Iris pigment epithelial cell (primary cell): ENCODE data around the gene ANKLE1.

Experiments
- DNase-seq: peaks from one replicate; pipeline ENCODE4 v3.0.0-alpha.2; 2011; ENCODE audit warnings: low read depth

The ANKLE1 gene, protein sequence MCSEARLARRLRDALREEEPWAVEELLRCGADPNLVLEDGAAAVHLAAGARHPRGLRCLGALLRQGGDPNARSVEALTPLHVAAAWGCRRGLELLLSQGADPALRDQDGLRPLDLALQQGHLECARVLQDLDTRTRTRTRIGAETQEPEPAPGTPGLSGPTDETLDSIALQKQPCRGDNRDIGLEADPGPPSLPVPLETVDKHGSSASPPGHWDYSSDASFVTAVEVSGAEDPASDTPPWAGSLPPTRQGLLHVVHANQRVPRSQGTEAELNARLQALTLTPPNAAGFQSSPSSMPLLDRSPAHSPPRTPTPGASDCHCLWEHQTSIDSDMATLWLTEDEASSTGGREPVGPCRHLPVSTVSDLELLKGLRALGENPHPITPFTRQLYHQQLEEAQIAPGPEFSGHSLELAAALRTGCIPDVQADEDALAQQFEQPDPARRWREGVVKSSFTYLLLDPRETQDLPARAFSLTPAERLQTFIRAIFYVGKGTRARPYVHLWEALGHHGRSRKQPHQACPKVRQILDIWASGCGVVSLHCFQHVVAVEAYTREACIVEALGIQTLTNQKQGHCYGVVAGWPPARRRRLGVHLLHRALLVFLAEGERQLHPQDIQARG

DNA sequence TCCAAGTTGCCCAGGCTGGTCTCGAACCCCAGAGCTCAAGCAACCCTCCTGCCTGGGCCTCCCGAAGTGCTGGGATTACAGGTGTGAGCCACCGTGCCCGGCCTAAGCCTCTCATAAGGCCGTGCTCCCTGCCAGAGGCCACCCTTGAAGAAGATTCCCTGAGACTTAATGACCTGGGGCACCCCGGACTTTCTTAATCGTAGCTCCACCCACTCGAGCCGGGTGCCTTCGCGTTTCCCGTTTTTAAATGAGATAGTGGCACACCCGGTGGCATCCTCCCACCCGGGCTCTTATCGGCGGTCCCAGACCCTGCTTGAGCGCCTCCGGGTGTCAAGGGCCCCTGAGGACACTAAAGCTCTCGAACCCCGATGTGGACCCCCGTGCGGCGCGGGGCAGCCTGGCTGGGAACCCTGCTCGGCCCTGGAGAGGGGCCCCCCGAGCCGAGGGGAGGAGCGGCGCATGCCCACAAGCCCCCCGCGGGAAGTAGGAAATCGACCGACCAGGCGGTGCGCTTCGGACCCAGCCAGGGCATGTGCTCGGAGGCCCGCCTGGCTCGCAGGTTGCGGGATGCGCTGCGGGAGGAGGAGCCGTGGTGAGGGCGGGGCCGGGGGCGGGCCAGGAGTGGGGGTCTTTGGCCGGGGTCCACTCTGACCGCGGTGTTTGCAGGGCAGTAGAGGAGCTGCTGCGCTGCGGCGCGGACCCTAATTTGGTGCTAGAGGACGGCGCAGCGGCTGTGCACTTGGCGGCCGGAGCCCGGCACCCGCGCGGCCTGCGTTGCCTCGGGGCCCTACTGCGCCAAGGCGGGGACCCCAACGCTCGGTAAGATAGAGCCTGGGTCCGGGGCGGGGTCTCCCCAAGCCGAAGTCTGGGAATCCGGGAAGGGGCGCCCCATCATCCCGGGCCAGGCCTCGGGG is at the start of gene ANKLE1:
Gene ANKLE1, plus strand, starts transcription at position 511 of the 914 bp plus-strand sequence. Its CDS starts 20 bp downstream, at position 531.
- DNase-seq: peak; percentile 42

DNA sequence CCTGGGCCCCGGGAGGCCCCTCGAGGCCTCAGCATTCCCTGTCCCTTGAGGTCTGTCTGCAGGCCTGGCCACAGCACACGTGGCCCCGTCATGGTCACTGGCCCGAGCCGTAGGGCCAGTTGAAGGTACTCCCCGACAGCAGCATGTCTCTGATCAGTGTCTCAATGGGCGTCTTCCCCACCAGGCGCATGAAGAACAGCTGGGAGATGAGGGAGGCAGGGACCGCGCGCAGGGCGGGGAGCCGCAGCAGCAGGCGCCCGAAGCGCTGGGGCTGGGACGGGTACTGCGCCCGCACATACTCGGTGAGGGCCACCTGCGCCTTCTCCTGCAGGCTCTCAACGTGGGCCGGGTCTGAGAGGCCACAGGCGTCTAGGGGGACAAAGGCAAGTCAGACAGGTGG is 49.4 kb upstream of the ANKLE1 start:
- DNase-seq: no peak

DNA sequence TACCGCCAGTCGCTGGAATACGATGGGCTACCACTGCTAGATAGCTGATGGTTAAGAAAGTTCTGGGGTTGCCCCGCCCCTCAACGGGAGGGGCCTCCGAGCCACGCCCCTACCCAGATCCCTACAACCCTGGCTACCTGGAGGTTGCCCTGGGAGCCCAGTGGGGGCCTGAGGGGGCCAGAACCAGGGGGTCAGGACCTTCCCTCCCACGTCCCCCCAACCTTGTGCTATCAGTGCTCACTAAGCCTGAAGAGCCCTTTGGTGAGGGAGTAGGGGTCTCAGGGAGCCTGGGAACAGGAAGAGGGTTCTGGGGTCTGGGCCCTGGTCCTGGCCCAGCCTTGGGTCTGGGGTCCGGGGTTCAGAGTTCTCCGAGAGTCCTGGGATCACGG is 46.8 kb upstream of the ANKLE1 start:
- DNase-seq: peak; percentile 55

DNA sequence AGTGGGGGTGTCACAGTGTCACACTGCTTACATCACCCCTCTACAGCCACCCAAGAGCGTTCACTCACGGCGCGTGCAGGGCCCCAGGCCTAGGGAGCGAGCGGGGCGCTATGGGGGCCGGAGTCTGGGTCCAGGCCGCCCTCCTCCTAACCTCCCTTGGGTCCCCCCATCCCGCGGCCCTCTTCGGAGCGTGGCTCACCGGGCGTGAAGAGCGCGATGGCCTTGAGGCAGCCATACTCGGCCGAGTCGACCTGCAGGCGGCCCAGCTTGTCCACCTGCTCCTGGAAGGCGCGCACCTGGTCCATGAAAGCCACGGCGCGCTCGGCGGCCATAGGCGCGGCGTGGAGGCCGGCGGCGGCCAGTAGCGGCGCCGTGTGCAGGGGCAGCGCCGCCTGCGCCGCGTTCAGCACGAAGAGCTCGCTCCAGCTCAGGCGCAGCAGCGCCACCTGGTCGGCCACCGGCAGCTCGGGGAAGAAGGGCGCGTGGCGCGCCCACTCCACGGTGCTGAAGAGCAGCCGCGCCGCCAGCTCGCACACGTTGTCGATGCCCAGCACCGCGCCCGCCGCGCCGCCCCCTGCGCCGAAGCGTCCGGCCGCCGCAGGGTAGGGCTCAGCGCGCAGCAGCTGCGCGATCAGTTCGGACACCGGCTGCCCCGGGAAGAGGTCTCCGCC is 46.3 kb upstream of the ANKLE1 start:
- DNase-seq: peak; percentile 81

DNA sequence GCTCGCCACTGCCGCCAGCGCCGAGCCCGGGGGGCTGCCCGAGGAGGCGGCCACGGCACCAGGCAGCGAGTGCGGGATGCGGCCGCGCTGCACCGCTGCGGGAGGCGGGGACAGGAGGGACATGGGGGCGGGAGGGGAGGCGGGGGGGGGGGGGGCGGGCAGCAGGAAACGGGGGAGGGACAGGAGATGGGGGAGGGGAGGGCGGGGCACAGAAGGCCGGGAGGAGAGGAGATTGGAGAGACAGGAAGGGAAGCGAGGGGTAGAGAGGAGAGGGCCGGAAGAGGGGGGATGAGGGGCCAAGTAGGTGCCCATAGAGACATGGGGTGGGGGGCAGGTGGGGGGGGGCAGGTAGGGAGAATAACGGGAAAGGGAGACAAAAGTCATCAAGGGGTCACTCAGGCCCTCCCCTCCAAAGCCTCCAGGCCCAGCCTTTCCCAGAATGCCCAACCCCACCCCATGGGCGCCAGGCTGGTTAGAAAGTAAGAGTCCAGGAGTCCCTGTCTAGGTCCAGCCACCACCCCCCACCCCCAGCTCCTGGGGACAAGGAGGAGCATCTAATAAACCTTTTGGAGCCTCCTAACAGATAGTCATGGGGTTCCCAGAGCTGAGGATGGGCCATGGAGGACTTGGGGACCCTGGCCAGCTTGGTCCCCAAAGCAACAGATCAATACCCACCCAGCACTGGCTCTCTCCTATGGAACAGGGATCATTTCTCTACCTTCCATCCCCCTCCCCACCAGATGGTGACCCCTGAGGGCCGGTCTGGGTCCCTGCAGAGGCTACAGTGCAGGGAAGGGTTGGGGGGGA is 45.5 kb upstream of the ANKLE1 start:
- DNase-seq: no peak

DNA sequence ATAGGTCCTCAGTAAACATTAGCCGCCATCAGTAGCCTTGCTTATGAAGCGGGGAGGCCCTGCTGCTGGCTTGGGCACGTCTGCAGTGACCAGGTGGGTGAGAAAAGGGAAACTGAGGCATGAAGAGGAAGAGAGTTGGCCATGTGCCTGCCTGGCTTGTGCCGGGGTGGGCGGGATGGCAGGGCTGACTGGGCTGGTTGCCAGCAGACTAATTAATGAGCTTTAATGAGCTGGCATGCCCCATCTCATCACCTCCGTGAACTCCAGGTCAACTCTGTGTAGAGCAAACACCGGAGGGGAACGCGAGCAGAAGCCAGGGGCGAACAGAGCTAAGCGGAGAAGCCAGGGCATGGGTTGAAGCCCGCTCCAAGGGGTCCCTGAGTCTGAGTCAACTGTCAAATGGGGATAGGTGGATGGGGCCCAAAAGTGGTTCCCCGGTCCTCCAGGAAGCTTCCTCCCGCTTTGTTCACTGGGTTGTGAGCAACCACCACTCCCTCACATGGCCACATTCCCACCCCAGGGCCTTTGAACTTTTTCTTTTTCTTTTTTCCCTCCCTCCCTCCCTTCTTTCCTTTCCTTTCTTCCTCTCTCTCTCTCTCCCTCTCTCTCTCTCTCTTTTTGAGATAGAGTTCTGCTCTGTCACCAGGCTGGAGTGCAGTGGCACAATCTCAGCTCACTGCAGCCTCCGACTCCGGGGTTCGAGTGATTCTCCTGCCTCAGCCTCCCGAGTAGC is 44.7 kb upstream of the ANKLE1 start:
- DNase-seq: no peak

DNA sequence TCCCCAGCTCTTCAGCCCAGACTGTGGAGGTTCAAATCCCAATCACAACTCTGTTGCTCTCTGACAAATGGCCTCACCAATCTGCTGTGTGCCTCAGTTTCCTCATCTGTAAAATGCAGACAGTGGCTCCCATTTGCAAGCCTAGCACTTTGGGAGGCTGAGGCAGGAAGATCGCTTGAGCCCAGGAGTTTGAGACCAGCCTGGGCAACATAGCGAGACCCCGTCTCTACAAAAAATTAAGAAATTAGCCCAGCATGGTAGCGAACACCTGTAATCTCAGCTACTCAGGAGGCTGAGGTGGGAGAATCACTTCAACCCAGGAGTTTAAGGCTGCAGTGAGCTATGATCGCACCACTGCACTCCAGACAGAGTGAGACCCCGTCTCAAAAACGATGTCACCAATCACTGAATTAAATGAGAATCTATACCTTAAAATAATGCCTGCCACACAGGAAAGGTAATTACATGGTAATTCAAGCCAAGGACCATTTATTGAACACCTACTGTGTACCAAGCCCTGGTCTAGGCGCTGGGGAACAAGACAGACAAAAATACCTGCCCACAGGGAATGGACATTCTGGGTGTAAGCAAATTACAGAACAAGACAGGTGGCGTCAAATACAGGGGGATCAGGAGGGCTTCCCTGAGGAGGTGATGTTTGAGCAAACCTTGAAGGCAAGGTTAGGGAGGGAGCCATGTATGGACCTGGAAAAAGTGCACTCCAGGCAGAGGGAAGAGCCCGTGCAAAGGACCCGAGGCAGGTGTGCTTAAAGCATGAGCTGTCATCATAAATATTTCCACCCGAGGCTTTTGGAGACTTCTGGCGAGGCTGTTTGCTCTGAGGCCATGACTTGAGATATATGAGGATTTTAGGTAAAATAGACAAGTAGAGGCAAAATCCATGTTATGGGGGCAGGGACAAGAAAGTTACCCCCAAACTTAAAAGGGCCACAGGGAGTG is 43.7 kb upstream of the ANKLE1 start:
- DNase-seq: no peak

DNA sequence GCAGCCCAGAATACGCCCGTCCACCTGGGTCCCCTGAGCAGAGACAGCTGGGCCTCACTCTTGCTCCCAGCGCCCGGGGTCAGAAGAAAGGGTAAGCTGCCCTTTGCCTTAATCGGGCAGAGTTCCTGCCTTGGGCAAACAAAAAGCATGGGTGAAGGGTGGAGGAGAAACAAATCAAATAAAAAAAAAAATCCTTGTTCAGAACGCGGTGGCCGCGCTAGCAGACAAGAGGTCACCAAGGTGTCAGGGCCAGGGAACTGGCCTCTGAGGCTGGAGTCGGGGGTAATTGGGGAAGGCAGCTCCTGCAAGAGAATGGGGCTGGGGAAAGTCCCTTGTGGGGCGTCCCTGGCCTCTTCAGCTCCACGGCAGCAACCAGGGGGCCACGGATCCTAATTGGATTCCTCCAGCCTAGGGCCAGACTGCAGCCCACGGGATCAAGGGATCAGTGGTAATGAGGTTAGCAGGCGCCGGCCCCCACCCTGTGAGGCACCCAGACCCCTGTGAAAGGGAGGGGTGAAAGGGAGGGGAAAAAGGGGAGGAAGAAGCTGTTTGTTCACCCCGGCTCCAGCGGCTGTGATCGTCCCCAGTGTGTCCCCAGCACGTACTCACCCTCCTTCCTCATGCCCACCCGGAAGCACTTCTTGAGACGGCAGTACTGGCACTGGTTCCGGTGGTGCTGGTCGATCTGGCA is 41.5 kb upstream of the ANKLE1 start:
- DNase-seq: no peak

DNA sequence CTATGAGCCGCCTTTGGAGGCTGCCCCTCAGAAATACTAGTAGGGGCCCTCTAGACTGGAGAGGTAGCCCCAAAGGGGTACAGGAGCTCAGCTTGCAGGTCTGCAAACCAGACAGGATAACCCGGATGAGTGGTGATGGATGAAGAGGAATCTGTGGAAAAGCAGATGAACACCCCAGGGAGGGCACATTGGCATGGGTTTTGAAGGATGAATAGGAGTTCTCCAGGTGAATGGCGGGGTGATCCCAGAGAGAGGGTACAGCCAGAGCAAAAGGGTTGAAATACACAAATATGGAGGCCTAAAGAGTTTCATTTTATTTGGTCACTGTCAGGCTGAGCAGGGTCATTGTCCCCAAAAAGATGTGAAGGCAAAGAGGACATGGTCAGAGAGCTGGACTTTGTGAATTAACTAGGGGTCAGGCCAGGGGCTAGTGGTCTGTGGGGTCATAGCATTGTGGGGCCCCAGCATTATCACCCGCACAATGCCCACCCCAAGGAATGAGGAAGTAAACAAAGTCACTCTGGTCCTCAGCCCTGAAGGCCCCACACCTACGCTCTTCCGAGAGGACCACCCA is 40.8 kb upstream of the ANKLE1 start:
- no peak for DNase-seq

DNA sequence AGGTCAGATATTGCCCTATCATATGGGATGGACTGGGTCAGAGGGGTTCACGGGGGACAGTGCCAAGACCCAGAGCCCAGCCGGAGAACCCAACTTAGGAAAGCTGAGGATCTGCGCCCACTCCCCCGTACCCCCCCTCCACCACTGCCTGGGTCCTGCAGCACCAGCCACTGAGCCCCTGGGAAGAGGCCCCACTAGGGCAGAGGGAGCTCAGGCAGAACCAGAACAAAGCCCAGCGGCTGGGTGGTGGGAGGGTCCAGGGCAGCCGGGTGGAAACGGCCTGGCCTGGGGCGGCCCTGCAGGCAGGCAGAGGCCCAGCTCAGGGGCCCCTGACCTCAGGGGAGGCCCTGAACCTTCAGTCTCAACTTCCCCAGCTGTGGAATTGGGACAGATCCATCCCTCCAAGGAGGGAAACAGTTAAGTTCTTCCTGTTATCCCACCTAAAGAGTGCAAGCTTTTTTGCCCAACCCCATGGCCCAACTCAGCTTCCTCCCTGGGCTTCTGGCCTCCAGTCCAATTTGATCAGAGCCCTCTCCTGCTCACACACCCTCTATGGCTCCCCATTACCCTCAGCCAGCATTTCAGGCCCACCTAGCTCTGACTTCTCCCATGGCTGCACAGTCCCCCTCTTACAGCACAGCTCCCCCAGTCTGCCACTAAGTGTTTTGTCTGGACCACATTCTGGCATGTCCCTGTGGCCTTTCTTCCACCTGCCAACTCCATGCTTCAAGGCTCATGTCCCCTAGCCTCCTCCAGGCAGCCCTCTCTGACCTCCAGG is 39.1 kb upstream of the ANKLE1 start:
- no peak for DNase-seq

DNA sequence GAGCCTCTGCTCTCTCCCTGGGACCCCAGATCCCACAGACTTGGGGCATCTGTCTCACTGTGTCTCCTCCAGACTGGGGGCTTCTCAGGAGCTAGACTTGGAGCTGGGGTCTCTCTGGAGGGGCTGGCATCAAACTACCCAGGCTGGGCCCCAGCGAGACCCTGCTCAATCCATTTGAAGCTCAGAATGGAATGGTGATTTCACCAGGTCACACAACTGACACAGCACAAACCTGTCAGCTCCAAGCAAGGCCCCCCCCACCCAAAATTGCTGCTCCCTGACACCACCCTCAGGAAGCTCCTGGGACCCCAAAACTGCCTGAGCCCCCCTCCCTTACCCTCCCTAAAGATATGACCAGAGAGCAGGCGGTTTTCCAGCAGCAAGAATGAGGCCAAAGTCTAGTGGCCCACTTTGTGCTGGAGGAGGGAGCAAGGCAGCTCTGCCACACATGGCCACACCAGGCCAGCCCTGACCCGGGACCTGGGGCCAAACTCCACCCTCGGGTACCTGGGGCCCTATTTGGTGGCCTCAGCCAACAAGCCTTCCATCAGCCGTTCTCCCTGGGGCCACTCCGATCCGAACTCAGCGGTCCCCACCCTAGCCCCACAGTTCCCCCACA is 38.4 kb upstream of the ANKLE1 start:
- DNase-seq: no peak

DNA sequence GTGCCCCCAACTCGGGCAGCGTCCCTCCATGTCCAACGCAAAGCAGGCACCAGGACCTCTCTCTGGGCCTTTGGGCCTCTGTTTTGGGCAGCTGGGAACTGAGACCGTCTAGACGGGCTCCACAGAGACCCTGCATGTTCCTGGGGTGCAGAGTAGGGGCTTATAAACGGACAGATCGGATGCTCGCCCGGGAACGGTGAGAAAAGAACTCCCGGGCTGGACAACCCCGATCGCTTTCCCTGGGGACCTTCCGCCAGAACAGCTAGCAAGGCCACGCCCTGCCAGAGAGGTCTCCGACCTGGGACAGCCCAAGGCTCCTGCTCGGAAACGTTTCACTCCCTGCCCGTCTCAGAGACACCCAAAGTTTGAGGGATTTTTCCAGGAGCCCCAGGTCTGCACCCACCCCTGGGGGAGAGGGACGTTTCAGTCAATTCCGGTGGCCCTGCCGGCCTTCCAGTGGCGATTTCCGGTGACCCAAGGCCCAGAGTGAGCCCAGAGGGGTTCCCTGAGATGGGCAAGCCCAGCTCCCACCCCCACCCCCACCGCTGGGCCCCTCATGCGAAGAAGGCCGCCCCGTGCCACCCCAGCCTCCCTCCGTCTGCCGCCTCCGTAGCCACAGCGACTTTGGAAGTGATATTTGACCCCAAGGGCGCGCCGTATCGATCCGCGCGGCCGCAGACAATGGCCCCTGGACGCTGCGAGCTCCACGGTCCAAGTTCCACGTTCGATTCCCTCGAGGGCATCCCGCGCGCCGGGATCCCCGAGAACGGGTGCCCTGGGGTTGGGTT is 37.7 kb upstream of the ANKLE1 start:
- no peak for DNase-seq

DNA sequence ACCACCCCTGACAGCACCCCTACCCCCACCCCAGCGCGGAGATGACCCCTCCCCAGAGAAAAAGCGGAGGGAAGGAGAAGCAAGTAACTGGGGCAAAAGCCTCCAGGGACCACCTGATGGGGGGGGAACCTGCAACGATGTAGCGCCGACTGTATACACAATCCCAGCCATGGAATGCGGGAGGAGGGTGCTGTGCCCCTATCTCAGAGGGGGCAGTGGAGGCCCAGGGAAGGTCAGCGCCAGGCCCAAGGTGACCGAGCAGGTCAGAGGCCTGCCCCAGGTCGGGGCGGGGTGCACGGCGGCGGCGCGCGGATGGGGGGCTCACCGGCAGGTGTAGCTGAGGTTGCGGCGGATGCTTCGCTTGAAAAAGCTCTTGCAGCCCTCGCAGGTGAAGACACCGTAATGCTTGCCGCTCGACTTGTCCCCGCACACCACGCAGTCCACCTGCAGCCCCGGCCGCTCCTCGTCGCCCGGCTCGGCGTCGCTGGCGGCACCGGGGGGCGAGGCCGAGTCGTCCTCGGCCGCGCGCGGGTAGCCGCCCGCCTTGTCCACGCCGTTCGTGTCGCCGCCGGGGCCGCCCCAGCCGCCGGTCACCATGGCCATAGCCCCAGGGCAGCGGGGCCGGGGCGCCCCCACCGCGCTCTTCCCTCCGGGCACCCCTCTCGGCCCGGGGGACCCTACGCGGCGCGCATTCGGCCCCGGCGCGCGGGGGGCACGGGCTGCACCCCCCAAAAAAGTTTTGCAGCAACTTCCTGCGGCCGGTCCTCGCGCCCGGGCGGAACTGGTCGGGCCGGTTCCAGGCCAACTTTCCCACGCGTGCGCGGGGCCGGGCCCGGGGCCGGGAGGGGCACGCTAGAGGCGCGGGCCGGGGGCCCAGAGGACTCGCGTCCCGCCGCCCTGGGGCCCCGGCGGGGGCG is 36.8 kb upstream of the ANKLE1 start:
- no peak for DNase-seq

DNA sequence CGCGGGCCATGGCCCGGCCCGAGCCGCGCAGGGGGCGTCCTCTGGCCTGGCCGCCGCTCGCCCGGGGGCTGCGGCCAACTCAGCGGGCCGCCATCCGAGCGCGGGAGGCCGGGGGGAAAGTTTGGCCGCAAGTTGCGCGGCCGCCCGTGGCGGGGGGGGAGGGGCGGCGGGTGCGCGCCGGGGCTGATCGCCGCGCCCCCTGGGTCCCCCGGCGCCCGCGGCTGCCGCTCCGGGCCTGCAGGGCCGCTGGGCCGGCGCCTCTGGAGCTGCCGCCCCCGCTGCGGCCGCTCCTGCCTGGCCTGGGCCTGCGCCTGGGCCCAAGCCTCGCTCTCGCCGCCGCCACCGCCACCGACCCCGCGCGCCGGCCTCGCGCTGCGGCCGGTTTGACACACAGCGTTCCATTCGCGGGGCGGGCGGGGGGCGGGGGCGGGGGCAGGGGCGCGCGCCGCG is 36.1 kb upstream of the ANKLE1 start, which contains the start of gene NR2F6:
Gene NR2F6, minus strand, starts transcription at position 385 of the 450 bp plus-strand sequence. CDS start 699 bp downstream, outside the sequence.
- DNase-seq: no peak
